GM12878 (cell line): ENCODE results near the gene KDM8. TPM values are rescaled to one million over a fixed set of nuclear protein-coding genes. Genes with fewer than 3 reads are reported as not detected.

Experiments used
- SRF ChIP-seq, 2 experiments: IDR thresholded peaks; 2 replicates each; pipeline ENCODE4 v1.6.1; 2011; ENCODE audit warnings: low read depth in 2 of 2, low read length in 2 of 2, mild to moderate bottlenecking in 1 of 2, moderate library complexity in 1 of 2
- TARDBP ChIP-seq: IDR thresholded peaks from 2 replicates; pipeline ENCODE4 v1.6.1; 2016; ENCODE audit warnings: borderline replicate concordance
- TCF12 ChIP-seq: IDR thresholded peaks from 2 replicates; pipeline ENCODE4 v1.6.1; 2011; ENCODE audit warnings: low read depth, mild to moderate bottlenecking, low read length
- polyA plus RNA-seq, 11 experiments: library from polyadenylated mRNA; depleted of rRNA in 4 of 11; unstranded in 6 of 11; stranded (reverse) in 5 of 11; fragments of >200 nt; fragmentation: Nextera tagmentation in 4 of 11; fragmentation: Illumina TruSeq in 1 of 11; extraction: Ambion mirVana in 4 of 11; extraction: Trizol in 1 of 11; gene quantifications; 1 replicate in 1 of 11; 2 replicates in 10 of 11; pipeline versions ENCODE4 v1.2.1 to v1.2.3, GENCODE V29; 2011 to 2016; ENCODE audit warnings: inconsistent platforms in 2 of 11, missing spikeins in 2 of 11, low read depth in 1 of 11
- total RNA-seq, 4 experiments: library from RNA; depleted of rRNA in 3 of 4; stranded (reverse); fragments of >200 nt in 3 of 4; fragmentation: Illumina TruSeq in 1 of 4; extraction: Trizol in 1 of 4; gene quantifications; 2 replicates each; pipeline versions ENCODE4 v1.2.1 to v1.2.3, GENCODE V29; 2013 to 2021
- TF ChIP-seq, protein P1 (sequence below): fragments of 450-650 bp; IDR thresholded peaks from 2 replicates; pipeline ENCODE4 v1.6.1; 2017; ENCODE audit warnings: mild to moderate bottlenecking
- TF ChIP-seq, protein P2 (sequence below): IDR thresholded peaks from 2 replicates; pipeline ENCODE4 v1.6.1; 2011; ENCODE audit warnings: borderline replicate concordance, low read depth, mild to moderate bottlenecking, moderate library complexity, low read length; ENCODE audit not compliant: insufficient read depth, poor library complexity, severe bottlenecking
- TF ChIP-seq, protein P3 (sequence below): fragments of 450-650 bp; IDR thresholded peaks from 2 replicates; pipeline ENCODE4 v1.6.1; 2017; ENCODE audit warnings: mild to moderate bottlenecking, moderate library complexity

KDM8 gene
- total and polyA plus RNA-seq, 10 of the 15 experiments (the other 5 are each of a cell fraction or from before 2014, with no cell fraction given): 0.79 to 8.9 (median 5.8) TPM

DNA sequence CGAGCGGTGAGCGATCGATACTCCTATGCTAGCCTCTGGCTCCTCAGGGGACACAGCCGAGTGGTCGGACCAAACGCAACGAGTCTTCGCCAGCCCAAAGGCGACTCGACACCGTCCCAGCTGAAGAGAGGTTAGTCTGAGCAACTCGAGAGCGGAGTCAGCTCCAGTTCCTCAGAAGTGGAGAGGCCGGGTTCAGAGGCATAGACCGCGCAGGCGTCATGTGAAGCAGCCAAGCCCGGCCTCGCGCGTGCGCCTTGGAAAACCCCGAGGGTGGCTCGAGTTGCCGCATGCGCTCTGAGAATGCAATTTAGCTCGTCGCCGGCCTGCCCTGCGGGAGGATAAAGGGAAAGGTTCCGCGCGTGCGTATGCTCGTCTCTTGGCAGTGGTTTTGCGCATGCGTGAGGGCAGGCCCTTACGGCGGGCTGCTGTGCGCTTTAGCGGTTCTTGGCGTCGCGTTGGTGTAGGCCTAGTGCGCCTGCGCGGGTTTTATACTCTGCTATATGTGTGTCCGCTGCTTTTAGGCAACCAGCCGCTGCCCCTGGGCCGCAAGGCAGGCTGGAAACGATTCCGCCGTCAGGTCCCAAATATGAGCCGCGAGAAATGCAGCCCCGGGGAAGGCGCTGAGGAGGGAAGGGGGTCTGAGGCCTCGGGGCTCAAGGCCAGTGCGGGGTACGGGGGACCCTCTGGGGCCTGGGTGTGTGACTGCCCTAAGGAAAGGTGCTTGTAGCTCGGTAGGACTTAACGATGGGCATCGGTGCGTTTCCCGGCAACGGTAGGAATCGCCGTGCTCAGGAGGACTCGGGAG, at the start of gene KDM8 (continued):
- TF ChIP-seq, protein P1, sequence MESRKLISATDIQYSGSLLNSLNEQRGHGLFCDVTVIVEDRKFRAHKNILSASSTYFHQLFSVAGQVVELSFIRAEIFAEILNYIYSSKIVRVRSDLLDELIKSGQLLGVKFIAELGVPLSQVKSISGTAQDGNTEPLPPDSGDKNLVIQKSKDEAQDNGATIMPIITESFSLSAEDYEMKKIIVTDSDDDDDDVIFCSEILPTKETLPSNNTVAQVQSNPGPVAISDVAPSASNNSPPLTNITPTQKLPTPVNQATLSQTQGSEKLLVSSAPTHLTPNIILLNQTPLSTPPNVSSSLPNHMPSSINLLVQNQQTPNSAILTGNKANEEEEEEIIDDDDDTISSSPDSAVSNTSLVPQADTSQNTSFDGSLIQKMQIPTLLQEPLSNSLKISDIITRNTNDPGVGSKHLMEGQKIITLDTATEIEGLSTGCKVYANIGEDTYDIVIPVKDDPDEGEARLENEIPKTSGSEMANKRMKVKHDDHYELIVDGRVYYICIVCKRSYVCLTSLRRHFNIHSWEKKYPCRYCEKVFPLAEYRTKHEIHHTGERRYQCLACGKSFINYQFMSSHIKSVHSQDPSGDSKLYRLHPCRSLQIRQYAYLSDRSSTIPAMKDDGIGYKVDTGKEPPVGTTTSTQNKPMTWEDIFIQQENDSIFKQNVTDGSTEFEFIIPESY: no peak
- TF ChIP-seq, protein P2, sequence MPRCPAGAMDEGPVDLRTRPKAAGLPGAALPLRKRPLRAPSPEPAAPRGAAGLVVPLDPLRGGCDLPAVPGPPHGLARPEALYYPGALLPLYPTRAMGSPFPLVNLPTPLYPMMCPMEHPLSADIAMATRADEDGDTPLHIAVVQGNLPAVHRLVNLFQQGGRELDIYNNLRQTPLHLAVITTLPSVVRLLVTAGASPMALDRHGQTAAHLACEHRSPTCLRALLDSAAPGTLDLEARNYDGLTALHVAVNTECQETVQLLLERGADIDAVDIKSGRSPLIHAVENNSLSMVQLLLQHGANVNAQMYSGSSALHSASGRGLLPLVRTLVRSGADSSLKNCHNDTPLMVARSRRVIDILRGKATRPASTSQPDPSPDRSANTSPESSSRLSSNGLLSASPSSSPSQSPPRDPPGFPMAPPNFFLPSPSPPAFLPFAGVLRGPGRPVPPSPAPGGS: no peak
- TF ChIP-seq TCF12: no peak
- TF ChIP-seq SRF (IDR thresholded peaks at IDR 0.05; ENCODE audit: low read depth in 2 of 2, low read length in 2 of 2): no peak
- TF ChIP-seq TARDBP: peak; percentile 80; the same call in 1 of the 2 replicates
- TF ChIP-seq, protein P3, sequence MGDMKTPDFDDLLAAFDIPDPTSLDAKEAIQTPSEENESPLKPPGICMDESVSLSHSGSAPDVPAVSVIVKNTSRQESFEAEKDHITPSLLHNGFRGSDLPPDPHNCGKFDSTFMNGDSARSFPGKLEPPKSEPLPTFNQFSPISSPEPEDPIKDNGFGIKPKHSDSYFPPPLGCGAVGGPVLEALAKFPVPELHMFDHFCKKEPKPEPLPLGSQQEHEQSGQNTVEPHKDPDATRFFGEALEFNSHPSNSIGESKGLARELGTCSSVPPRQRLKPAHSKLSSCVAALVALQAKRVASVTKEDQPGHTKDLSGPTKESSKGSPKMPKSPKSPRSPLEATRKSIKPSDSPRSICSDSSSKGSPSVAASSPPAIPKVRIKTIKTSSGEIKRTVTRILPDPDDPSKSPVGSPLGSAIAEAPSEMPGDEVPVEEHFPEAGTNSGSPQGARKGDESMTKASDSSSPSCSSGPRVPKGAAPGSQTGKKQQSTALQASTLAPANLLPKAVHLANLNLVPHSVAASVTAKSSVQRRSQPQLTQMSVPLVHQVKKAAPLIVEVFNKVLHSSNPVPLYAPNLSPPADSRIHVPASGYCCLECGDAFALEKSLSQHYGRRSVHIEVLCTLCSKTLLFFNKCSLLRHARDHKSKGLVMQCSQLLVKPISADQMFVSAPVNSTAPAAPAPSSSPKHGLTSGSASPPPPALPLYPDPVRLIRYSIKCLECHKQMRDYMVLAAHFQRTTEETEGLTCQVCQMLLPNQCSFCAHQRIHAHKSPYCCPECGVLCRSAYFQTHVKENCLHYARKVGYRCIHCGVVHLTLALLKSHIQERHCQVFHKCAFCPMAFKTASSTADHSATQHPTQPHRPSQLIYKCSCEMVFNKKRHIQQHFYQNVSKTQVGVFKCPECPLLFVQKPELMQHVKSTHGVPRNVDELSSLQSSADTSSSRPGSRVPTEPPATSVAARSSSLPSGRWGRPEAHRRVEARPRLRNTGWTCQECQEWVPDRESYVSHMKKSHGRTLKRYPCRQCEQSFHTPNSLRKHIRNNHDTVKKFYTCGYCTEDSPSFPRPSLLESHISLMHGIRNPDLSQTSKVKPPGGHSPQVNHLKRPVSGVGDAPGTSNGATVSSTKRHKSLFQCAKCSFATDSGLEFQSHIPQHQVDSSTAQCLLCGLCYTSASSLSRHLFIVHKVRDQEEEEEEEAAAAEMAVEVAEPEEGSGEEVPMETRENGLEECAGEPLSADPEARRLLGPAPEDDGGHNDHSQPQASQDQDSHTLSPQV: no peak
